ENCODE data around the gene IDUA.

IDUA gene

GRCh38 chr4:1000686-1001260 is 13.9 kb downstream of the IDUA start:
- DNase-seq (ENCODE audit: low spot score): no peak

GRCh38 chr4:1001561-1002130 is 14.8 kb downstream of the IDUA start:
- no peak for DNase-seq (ENCODE audit: low spot score)

- DNase-seq (ENCODE audit: low spot score): no peak
Measured at GRCh38 chr4:1002131-1002630, 15.3 kb downstream of the IDUA start.

- no peak for DNase-seq (ENCODE audit: low spot score)
Measured at GRCh38 chr4:1002631-1003251, 15.9 kb downstream of the IDUA start.

- DNase-seq (ENCODE audit: low spot score): no peak
Measured at GRCh38 chr4:1003271-1004070, 16.6 kb downstream of the IDUA start.

GRCh38 chr4:1004071-1004418 is 17.2 kb downstream of the IDUA start:
- DNase-seq (ENCODE audit: low spot score): no peak

GRCh38 chr4:1004557-1005485 is 18.0 kb downstream of the IDUA start:
- no peak for DNase-seq (ENCODE audit: low spot score)

GRCh38 chr4:1006856-1007255 is 20.0 kb downstream of the IDUA start:
- no peak for DNase-seq (ENCODE audit: low spot score)

GRCh38 chr4:1008840-1009541 is 22.1 kb downstream of the IDUA start:
- DNase-seq (ENCODE audit: low spot score): no peak

- peak; percentile 72 for DNase-seq (ENCODE audit: low spot score)
Measured at GRCh38 chr4:1009542-1010394, 22.9 kb downstream of the IDUA start.

- peak; percentile 63 for DNase-seq (ENCODE audit: low spot score)
Measured at GRCh38 chr4:1010395-1011021, 23.7 kb downstream of the IDUA start.

- peak; percentile 93 for DNase-seq (ENCODE audit: low spot score)
Measured at GRCh38 chr4:1011022-1011665, 24.3 kb downstream of the IDUA start, which contains the start of gene FGFRL1. Gene FGFRL1, plus strand, starts transcription at chr4:1011626. Its CDS starts 860 bp downstream, at chr4:1012486.

- DNase-seq (ENCODE audit: low spot score): no peak
Measured at GRCh38 chr4:1011666-1012033, 24.8 kb downstream of the IDUA start.

- DNase-seq (ENCODE audit: low spot score): no peak
Measured at GRCh38 chr4:1012034-1012739, 25.3 kb downstream of the IDUA start.

- DNase-seq (ENCODE audit: low spot score): no peak
Measured at GRCh38 chr4:1013225-1014073, 26.6 kb downstream of the IDUA start.

GRCh38 chr4:1014291-1015167 is 27.7 kb downstream of the IDUA start:
- DNase-seq (ENCODE audit: low spot score): no peak

- no peak for DNase-seq (ENCODE audit: low spot score)
Measured at GRCh38 chr4:1015179-1015578, 28.3 kb downstream of the IDUA start.
